ENCODE results near the gene YBEY.

YBEY gene

GRCh38 chr21:46344219-46344915, 58.2 kb downstream of the YBEY start:
- H3K27ac Mint-ChIP-seq = no peak overlapping the region
- H3K4me3 Mint-ChIP-seq = no peak overlapping the region
- no peaks in the 10 kb centered on the region for H3K27me3 Mint-ChIP-seq
- H3K36me3 Mint-ChIP-seq = peaks cover 47 to 63% of the 10 kb centered on the region in 2 donors
- DNase-seq = no peak
- no peak for ATAC-seq (replicated peaks)
- no peaks in the 10 kb centered on the region for H3K9me3 Mint-ChIP-seq
- peaks cover 0 to 11% of the 10 kb centered on the region in 2 donors for H3K4me1 Mint-ChIP-seq

DNA sequence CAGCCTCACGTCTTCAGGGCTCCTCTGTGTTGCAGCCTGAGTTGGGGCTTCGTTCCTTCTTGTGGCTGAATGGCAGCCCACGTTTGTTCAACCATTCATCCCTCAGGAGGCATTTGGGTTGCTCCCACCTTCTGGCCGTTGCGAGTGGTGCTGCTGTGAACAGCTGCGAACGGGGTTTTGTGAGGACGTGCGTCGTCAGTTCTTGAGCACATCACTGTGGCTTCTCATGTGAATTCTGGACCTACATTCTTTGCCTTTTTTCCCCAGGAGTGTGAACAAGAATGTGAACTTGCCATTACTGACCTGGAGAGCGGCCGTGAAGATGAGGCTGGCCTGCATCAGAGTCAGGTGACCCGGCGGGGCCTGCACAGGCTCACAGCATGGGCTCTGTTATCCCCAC, 59.7 kb downstream of the YBEY start:
- Mint-ChIP-seq H3K27me3 (no peaks in the 10 kb centered on the region), H3K36me3 (peaks cover 44 to 63% of the 10 kb centered on the region in 2 donors), H3K27ac (no peak overlapping the region), H3K9me3 (no peaks in the 10 kb centered on the region), H3K4me3 (no peak overlapping the region), H3K4me1 (peaks cover 0 to 11% of the 10 kb centered on the region in 2 donors)
- ATAC-seq (replicated peaks) (no peak), DNase-seq (no peak)

DNA sequence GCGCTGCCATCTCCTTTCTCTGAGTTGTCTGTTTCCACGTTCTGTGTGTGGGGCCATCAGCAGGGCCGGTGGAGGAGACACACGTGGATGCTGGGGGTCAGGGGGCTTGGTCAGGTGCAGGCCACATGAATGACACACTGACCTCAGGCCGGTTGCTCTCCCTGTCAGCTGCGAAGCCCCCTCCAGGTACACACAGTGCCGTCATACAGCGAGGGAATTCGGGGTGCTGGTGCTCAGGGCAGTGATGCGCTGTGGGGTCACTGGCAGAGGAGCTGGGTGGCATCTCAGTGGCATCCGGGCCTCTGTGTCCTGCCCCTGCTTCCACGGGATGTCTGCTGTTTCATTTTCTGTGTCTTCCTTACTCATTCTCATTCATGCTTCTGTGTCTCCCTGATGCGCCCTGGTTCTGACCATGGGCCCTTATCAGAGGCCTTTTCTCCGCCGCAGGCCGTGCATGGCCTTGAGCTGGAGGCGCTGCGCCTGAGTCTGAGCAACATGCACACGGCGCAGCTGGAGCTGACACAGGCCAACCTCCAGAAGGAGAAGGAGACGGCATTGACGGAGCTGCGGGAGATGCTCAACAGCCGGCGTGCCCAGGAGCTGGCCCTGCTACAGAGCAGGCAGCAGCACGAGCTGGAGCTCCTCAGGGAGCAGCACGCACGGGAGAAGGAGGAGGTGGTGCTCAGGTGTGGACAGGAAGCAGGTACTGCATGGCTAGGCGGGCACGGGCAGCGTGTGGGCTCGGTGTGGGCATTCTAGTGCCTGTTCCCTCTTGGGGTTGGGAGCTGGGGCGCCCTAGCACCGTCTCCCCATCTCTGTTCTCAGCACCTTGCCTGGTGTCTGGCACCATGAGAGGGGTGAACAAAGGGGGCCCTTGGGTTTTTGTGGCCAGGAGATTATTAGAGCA, 60.4 kb downstream of the YBEY start:
- peaks cover 51 to 64% of the 10 kb centered on the region in 2 donors for H3K36me3 Mint-ChIP-seq
- H3K27me3 Mint-ChIP-seq = no peaks in the 10 kb centered on the region
- ATAC-seq (replicated peaks) (no peak), DNase-seq (no peak)
- no peaks in the 10 kb centered on the region for H3K9me3 Mint-ChIP-seq
- no peak overlapping the region for H3K4me3 Mint-ChIP-seq
- H3K4me1 Mint-ChIP-seq = peaks cover 0 to 11% of the 10 kb centered on the region in 2 donors
- H3K27ac Mint-ChIP-seq = no peak overlapping the region

DNA sequence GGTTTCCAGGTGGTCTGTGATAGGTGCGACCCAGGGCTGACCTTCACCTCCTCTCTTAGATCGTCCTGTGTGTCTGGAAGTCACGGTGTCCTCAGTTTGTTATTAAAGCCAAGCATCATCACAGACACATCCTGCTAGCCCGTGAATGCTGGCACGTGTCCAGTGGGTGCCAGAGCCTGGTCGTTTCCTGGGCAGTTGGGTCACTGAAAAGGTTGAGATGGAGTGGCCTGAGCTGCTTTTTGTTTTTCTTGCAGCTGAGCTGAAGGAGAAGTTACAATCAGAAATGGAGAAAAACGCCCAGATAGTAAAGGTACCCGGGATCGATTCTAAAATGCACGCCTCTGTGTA, 61.0 kb downstream of the YBEY start:
- peaks cover 51 to 66% of the 10 kb centered on the region in 2 donors for H3K36me3 Mint-ChIP-seq

More for the DNA sequence above, 61.0 kb downstream of the YBEY start:
- Mint-ChIP-seq H3K4me3 (no peak overlapping the region), H3K27me3 (no peaks in the 10 kb centered on the region), H3K4me1 (peaks cover 0 to 11% of the 10 kb centered on the region in 2 donors), H3K27ac (no peak overlapping the region), H3K9me3 (no peaks in the 10 kb centered on the region)
- DNase-seq = no peak
- ATAC-seq (replicated peaks) = no peak
